ENCODE data around the gene LMTK3. TPM values are rescaled to one million over a fixed set of nuclear protein-coding genes. Genes with fewer than 3 reads are reported as not detected.
"Not testable (repeated sequence)": the region's sequence is repeated elsewhere in the genome, so short reads cannot be mapped to it uniquely, and the experiment has no call there.

The LMTK3 gene
- polyA plus RNA-seq, 1 donor, result not detected

DNA sequence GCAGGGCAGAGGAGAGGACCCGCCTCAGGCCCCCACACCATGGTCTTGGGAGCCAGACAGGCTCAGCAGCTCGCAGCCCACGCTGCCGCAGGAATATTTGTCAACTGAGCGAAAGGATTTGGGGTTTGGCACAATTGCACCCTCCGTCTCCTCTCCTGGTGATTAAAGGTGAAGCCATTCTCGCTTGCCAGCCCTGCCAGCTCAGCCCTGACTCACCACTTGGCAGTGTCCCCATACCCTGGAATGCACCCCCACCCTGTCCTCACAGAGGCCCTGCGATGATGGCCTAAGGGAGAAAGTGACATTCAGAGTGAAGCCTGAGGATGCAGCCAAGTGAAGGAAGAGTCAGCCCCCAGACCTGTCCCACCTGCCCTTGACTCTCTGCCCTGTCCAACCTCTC lies 23.7 kb downstream of the LMTK3 start:
- no peak for DNase-seq (ENCODE audit: low read depth)

DNA sequence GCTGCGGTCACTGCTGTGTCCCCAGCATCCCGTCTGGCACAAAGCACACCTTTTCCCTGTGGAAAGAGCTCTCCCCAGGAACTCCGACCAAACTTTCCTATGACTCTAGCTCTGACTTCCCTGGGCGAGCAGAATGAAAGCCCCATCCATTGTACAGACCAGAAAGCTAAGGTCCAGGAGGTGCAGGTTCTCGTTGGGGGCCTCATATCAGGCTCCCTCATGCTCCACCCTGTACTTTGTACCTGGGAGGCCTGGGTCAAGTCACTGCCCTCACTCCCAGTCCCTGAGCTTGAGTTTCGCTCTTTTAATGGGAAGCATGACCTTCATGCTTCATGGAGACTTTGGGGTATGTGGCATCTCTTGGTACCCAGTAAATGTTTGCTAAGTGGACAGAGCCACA lies 24.1 kb downstream of the LMTK3 start:
- DNase-seq (ENCODE audit: low read depth), result no peak

DNA sequence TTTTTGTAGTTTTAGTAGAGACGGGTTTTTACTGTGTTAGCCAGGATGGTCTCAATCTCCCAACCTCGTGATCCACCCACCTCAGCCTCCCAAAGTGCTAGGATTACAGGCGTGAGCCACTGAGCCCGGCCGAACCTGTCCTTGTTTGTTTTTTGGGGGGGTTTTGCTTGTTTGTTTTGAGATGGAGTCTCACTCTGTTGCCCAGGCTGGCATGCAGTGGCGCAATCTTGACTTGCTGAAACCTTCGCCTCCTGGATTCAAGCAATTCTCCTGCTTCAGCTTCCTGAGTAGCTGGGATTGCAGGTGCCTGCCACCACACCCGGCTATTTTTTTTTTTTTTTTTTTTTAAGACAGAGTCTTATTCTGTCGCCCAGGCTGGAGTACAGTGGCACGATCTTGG lies 24.9 kb downstream of the LMTK3 start:
- not testable (repeated sequence) for DNase-seq (ENCODE audit: low read depth)

DNA sequence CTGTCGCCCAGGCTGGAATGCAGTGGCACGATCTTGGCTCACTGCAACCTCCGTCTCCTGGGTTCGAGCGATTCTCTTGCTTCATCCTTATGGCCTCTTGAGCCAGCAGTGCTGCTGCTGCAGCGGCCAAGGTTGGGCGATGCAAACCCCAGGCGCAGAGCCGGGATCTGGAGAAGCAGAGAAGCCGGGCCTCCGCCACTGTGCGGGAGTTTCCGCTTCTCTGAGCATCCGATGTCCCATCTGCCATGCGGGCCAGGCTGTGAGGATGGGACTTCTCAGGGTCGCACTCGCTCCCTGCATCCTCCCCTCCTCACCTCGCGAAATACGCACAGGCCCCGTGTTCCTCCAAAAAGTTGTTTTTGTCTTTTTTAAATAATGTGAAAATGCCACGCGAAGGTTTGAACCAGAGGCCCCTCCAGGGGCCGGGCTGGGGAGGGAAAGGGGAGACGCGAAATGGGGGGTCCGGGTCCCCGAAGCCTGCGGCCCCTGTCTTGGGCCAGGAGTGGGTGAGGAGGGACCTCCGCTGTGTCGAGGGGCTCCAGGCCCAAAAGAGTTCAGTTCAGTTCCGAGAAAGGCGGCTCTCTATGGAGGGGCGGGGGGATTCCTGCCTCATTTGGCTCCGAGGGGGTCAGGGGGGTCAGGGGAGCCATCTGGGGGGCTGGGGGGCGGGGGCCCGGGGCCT lies 26.6 kb downstream of the LMTK3 start:
- DNase-seq (ENCODE audit: low read depth), result no peak

DNA sequence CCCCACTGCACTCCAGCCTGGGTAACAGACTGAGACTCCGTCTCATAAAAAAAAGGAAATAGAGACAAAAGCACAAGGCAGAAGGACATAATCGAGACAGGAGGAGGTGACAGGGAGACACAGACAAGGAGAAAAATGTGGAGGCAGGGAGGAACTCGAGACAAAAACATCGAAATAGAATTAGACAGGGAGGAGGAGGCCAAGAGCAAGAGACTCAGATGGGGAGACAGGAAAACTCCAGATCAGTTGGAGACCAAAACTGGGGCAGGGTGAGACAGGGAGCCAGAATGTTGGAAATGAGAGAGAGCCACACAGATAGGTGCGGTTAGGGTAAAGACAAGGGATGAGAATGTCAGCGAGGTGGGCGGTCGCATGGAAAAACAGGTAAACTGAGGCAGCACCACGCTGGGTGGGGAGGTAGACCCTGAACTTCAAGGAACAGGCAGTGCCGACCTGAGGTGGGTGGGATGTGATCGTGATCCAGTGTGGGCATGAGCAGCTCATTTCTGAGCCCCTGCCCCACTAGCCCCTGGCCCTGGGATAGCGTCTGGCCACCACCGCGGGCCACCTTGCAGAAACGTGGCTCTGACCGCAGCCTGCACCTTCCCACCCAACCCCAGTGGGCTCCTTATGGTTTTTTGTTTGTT lies 27.3 kb downstream of the LMTK3 start:
- no peak for DNase-seq (ENCODE audit: low read depth)

DNA sequence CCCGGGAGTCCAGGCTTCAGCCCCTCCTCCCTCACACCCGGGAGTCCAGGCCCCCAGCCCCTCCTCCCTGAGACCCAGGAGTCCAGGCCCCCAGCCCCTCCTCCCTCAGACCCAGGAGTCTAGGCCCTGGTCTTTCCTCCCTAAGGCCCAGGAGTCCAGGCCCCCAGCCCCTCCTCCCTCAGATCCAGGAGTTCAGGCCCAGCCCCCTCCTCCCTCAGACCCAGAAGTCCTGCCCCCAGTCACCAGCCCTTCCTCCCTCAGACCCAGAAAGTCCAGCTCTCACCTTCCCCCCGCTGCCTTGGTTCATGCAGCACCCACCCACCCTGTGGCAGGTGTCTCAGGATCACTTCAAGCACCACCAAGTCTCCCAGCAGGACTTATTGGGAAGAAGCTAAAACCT lies 28.3 kb downstream of the LMTK3 start:
- no peak for DNase-seq (ENCODE audit: low read depth)

DNA sequence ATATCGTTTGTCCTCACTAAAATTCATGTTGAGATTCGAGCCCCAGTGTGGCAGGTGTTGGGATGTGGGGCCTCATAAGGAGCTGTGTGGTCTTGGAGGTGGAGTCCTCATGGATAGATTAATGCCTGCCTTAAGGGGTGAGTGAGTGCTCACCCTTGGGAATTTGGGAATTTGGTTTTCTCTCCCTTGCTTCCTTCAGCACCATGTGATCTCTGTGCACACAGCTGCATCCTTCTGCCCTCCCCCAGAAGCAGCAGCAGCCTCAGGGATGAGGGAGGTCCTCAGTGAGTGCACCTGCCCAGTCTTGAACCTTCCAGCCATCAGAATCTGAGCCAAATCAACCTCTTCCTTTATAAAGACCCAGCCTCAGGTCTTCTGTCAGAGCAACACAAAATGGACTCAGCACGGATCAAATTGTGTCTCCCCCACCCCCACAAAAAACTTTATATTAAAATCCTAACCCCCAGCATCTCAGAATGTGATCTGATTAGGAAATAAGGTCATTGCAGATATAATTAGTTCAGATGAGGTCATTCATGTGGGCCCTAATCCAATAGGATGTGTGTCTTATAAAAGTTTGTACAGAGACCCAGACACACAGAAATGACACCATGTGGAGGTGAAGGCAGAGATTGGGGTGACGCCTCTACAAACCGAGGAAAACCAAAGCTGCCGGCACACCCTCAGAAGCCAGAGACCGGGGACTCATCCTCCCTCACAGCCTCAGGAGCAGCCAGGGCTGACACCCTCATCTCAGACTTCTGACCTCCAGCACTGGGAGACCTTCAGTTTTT lies 29.6 kb downstream of the LMTK3 start:
- no peak for DNase-seq (ENCODE audit: low read depth)

DNA sequence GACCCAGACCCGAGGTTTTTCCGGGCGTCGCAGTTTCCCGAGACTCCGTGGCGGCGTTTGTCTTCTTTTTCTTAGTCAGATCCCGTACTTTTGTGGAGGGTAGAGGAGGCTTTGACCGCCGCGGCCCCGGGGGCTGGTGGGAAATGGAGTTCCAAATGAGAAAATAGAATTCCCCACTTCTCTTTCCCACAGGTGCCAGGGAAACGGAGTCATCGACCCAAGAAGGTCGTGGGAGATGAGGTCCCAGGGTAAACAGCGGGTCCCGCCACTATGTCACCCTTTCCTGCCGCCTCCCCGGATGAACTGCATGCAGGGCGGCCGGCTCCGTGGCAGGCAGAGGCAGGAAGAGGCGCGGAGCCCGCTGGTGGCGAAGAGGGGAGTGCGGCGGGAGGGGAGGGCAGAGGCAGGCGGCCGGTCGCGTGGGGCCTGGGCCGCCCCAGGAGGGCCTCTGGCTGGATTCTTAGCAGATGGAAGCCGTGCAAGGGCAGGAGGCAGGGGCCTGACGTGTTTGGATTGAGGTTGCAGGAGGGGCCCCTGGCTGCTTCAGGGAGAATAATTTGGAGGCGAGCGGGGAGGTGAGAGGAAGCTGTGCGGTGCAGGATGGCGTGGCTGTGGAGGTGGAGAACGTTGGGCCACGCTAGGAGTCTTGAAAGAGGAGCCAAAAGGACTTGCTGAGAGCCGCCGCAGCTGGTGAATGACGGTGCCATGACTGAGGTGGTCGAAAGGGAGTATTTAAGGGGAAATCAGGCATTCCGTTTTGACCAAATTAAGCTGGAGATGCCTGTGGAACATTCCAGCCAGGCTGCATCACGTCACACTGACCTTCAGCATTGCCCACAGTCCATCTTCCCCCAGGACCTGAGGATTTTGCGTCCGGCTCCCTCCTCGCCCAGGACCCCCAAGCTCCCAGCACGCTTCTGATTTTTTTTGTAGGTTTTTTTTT lies 30.8 kb downstream of the LMTK3 start:
- DNase-seq (ENCODE audit: low read depth), result no peak

DNA sequence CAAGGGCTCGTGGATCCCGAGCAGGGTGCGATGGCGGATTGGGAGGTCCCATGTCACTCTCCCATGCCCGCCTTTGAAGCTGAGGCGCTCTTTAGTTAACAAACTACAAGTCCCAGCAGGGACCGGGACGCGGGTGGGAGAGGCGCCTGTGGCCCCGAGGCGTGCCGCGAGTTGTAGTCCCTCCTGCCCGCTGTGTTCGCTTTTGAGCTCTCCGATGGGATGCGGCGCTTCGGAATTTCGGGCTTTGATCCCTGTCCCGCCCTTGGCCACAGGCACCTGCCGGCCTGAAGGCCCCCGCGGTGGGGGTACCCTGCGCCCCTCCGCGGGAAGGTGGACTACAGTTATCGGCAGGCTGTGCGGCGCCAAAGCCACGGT lies 31.5 kb downstream of the LMTK3 start:
- no peak for DNase-seq (ENCODE audit: low read depth)

DNA sequence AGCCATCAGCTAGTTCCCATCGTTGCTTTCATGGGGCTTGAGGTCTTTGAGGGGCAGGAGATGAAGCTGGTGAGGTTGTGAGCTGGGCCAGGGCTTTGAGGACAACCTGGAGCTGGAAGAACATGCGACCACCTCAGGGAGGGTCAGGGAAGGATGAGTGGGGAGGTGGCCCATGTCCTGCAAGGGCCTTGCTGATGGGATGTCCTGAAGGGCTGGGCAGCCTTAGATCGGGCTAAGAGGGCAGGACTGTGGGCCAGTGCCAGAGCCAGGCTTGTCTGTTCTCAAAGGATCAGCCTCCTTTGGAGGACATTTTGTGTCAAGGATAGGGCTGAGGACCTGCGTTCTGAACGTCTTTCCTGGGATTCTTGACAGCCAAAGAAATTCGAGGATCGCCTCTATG lies 31.9 kb downstream of the LMTK3 start:
- DNase-seq (ENCODE audit: low read depth), result no peak

DNA sequence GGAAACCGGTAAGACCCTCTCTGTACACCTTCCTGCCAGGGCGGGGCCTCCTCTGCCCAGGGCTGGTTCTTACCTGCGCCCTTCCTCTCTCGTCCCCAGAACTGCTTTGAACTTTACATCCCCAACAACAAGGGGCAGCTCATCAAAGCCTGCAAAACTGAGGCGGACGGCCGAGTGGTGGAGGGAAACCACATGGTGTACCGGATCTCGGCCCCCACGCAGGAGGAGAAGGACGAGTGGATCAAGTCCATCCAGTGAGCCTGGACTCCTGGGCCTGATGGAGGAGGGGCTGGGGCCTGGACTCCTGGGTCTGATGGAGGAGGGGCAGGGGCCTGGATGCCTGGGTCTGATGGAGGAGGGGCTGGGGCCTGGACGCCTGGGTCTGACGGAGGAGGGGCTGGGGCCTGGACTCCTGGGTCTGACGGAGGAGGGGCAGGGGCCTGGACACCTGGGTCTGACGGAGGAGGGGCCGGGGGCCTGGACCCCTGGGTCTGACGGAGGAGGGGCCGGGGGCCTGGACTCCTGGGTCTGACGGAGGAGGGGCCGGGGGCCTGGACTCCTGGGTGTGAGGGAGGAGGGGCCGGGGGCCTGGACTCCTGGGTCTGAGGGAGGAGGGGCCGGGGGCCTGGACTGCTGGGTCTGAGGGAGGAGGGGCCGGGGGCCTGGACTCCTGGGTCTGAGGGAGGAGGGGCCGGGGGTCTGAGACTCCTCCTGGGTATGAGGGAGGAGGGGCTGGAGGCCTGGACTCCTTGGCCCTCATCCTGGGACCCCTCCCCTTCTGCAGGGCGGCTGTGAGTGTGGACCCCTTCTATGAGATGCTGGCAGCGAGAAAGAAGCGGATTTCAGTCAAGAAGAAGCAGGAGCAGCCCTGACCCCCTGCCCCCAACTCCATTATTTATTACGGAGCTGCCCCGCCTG lies 33.0 kb downstream of the LMTK3 start:
- no peak for DNase-seq (ENCODE audit: low read depth)

DNA sequence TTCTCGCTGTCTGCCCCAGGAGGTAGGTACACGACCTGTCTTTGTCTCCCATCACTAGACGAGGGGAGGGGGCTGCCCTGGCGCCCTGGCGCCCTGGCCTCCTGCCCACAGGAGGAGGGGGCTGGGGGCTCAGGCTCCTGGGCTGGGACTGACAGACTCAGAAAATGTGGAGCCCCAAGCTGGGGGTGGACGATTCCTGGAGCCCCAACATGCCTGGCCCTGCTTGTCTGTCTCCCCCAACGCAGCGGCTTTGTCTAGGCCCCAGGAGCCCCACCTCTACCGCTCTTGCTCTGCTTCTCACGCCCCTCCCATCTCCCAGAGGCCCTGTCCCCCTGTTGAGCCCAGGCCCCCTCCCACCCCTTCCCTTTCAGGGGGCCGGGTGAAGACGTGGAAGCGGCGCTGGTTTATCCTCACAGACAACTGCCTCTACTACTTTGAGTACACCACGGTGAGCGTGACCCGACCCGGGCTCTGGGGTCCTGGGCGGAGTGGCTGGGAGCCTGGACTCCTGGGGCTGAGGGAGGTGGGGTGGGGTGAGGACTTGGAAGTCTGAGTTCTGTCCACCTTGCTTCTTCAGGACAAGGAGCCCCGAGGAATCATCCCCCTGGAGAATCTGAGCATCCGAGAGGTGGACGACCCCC lies 33.8 kb downstream of the LMTK3 start:
- no peak for DNase-seq (ENCODE audit: low read depth)

DNA sequence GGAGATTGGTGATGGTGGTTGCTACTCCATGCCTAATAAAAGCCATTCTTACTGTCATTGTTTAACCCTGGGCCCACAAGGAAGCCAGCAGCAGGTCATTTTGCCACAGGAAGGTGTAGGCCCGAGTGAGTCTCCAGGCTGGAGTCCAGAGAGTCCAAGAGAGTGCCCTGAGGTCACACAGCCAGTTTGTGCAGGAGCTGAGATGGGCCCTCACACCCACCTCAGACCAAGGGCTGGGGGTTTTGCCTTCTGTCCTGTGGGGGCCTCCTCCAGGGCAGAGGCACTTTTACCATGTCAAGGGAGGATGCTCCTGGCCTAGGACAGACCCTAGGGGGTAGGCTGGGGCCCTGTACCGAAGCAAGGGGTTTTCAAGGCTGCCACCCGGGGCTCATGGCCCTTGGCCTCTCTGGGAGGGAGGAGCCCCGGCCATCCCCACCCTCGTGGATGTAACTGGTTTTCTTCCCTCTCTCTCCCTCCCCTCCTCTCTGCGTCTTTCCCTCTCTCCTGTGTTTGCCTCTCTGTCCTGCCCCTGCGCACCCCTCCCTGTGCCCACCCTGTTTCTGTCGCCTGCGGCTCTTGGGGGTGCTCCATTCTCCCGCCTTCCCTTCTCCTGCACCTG lies 34.5 kb downstream of the LMTK3 start:
- no peak for DNase-seq (ENCODE audit: low read depth)

DNA sequence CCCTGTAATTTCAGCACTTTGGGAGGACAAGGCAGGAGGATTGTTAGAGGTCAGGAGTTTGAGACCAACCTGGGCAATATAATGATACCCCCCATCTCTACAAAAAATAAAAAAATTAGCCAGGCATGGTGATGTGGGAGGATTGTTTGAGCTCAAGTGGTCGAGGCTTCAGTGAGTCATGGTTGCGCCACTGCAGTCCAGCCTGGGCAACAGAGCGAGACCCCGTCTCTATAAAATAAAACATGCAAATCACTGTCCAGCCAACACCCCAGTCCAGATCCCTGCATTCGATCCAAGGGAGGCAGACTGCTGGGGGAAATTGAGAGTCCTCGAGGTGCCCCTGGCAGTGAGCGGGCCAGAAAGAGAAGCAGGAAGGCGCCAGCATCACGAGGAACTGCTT lies 35.5 kb downstream of the LMTK3 start:
- DNase-seq (ENCODE audit: low read depth), result no peak

DNA sequence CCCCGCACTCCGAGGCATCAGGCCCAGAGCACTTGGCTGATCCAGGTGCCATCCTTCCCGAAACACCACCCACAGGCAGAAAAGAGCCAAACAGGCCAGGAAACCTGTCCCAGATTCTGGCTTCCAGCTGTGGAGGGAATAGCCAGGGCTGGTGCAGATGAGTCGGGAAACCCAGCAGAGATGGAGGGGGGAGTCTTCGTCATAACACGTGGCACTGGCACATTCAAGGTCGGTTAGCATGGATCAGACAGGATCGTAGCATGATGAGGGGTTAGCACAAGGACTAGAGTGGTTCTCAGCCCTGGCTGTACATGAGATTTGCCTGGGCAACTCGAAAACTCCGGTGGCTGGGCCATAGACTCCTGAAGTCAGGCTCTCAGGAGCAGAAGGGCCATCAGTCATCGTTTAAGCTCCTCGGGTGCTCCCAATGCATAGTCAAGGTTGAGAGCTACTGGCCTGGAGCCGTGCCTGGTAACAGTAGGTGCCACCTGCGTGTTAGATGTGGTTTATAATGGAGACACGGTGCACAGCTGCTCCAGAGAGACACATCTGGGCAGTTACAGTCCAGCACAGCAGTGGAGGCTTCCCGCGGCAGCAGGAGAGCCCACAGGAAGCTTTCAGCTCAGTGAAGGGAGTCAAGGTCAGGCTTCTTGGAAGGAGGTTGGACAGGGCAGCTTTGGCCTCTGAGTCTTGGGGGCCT lies 36.1 kb downstream of the LMTK3 start:
- DNase-seq (ENCODE audit: low read depth), result no peak

DNA sequence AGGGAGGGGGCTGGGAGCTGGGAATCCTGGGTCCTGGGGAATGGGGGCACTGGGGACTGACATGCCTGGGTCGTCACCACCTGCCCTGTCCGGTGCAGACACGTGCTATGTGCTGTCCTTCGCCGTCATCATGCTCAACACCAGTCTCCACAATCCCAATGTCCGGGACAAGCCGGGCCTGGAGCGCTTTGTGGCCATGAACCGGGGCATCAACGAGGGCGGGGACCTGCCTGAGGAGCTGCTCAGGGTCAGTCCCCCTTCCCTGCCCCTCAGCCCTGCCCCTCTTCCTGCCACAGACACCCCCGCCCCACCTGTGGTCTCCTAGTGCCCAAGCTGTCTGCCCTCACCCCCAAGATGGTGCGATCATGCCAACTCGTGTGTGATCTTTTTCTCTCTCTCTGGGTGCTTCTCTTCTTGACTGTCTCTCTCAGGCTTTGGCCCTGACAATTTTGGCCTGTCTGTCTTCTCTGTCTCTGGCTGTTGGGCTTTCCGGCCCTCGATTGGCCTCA lies 37.5 kb downstream of the LMTK3 start:
- DNase-seq (ENCODE audit: low read depth), result no peak

DNA sequence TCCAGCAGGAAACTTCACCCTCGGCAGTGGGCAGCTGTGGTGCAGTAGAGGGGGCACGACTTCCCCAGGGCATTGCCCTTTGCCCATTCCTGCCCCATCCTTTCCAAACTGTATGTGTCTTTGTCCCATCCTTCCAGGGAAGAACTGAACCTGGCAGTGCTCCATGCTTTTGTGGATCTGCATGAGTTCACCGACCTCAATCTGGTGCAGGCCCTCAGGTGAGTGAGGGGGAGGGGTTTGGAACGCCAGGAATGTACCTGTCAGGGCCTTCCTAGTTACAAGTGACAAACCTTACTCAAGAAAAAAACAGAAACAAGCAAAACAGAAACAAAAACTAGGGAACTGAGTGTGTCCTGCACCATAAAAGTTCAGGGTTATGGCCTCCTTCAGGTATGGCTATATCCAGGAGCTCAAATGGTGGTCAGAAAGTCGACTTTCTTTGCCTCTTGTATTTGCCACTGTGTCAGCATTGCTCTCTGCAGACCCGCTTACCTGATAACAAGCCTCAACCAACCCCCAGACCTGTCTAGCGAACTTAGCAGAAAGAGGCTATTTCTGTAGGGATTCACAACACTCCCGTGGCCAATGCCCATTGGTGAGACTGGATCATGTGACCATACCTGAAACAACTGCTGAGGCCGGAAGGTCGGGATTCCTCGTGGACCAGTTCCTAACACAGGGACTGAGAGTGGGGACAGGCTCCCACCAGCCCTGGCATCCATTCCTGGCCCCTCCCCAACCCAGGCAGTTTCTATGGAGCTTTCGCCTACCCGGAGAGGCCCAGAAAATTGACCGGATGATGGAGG lies 38.3 kb downstream of the LMTK3 start:
- no peak for DNase-seq (ENCODE audit: low read depth)

DNA sequence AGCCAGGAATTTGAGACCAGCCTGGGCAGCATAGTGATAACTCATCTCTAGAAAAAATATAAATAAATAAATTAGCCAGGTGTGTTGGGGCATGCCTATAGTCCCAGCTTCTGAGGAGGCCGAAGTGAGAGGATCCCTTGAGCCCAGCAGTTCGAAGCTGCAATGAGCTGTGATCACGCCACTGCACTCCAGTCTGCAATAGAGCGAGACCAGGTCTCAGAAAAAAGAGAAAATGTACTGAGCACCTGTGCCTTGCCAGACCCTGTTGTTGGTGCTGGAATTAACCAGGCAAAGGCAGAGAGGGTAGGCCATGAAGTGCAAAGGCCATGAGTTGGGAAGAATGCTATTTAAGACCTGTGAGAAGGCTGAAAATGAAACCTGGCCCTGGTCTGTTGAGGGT lies 39.8 kb downstream of the LMTK3 start:
- DNase-seq (ENCODE audit: low read depth), result no peak

Measured in forelimb muscle (tissue), 1 donor.